ENCODE results near the gene FXYD3. TPM values are rescaled to one million over a fixed set of nuclear protein-coding genes. Genes with fewer than 3 reads are reported as not detected.

FXYD3 gene
- polyA plus RNA-seq, 1 of the 3 experiments (the other 2 are of a cell fraction) = not detected

DNA sequence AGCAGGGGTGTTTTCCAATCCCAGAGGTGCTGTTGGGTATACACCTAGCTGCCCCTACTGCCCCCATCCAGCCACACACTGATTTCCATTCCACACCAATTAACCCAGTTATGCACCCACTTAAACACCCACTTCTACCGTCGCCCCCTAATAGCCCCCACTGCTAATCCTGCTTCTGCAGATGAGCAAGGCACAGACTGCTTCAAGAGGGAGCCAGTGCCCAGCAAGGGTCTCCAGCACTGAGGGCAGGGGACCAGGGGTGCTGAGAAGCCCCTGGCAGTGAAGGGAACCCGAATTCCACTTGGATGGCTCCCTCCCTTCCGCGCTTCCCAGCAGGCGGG, 28.6 kb downstream of the FXYD3 start:
- ChIA-PET POLR2A (interaction anchor here (0.8 to 1.6 kb wide), 2 partner anchors 88 to 120 kb away, joined by 3 read pairs; no protein-coding TSS in a partner anchor), CTCF (interaction anchor here (0.7 to 5.1 kb wide), 6 partner anchors 8 to 126 kb away, joined by 3 to 59 read pairs (median 6); partner anchors contain the start of gene FXYD5)
- Histone ChIP-seq H3F3A (replicated peaks; ENCODE audit: insufficient read depth) (peaks cover 6% of the 10 kb centered on the region), H3K36me3 (replicated peaks in 1 of 2; ENCODE audit: control insufficient read depth in 1 of 2, insufficient read depth in 2 of 2, low read length in 1 of 2) (no peaks in the 10 kb centered on the region), H3K4me1 (ENCODE audit: control insufficient read depth in 1 of 2, insufficient read depth in 2 of 2, low read depth in 1 of 2, low read length in 1 of 2) (peaks cover 0 to 25% of the 10 kb centered on the region in 2 experiments; a peak in 2 of 4 replicates), H3K4me2 (no peak overlapping the region), H3K4me3 (ENCODE audit: low read depth in 2 of 2, low read length in 1 of 2) (no peak overlapping the region), H2AFZ (ENCODE audit: low read depth) (no peak overlapping the region), H3K9me3 (no peaks in the 10 kb centered on the region), H3K27me3 (ENCODE audit: insufficient read depth) (peaks cover 27% of the 10 kb centered on the region; the same call in 1 of the 2 replicates), H3K9me2 (no peaks in the 10 kb centered on the region), H3K79me2 (ENCODE audit: insufficient read depth) (no peaks in the 10 kb centered on the region), H3K27ac (ENCODE audit: low read depth in 2 of 2, low read length in 1 of 2) (no peak overlapping the region), H4K20me1 (ENCODE audit: insufficient read depth) (no peaks in the 10 kb centered on the region), H3K9ac (no peak overlapping the region)
- 9% methylated on average over 3 of the region's 6 CpGs for WGBS (ENCODE audit: low lambda C conversion rate)
- TF ChIP-seq ELF1 (IDR thresholded peaks at IDR 0.05) (no peak), FOXM1 (IDR thresholded peaks at IDR 0.05; ENCODE audit: low read depth) (no peak), TAF1 (IDR thresholded peaks at IDR 0.05; ENCODE audit: borderline replicate concordance, low read depth, low read length) (no peak), CHD2 (IDR thresholded peaks at IDR 0.05; ENCODE audit: low read length, partially characterized antibody) (no peak), JUND (IDR thresholded peaks at IDR 0.05) (no peak), RCOR1 (IDR thresholded peaks at IDR 0.05; ENCODE audit: low read length) (no peak), EP300 (IDR thresholded peaks at IDR 0.05; ENCODE audit: borderline replicate concordance in 1 of 2, low read depth in 1 of 2, low read length in 1 of 2) (no peak), TEAD4 (IDR thresholded peaks at IDR 0.05; ENCODE audit: borderline replicate concordance, insufficient read depth) (no peak)
- TF ChIP-seq, protein P1, sequence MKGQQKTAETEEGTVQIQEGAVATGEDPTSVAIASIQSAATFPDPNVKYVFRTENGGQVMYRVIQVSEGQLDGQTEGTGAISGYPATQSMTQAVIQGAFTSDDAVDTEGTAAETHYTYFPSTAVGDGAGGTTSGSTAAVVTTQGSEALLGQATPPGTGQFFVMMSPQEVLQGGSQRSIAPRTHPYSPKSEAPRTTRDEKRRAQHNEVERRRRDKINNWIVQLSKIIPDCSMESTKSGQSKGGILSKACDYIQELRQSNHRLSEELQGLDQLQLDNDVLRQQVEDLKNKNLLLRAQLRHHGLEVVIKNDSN (IDR thresholded peaks at IDR 0.05; ENCODE audit: borderline replicate concordance, low read depth) = no peak
- TF ChIP-seq, protein P2, sequence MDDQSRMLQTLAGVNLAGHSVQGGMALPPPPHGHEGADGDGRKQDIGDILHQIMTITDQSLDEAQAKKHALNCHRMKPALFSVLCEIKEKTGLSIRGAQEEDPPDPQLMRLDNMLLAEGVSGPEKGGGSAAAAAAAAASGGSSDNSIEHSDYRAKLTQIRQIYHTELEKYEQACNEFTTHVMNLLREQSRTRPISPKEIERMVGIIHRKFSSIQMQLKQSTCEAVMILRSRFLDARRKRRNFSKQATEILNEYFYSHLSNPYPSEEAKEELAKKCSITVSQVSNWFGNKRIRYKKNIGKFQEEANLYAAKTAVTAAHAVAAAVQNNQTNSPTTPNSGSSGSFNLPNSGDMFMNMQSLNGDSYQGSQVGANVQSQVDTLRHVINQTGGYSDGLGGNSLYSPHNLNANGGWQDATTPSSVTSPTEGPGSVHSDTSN (IDR thresholded peaks at IDR 0.05) = no peak
- TF ChIP-seq, protein P3, sequence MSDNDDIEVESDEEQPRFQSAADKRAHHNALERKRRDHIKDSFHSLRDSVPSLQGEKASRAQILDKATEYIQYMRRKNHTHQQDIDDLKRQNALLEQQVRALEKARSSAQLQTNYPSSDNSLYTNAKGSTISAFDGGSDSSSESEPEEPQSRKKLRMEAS (IDR thresholded peaks at IDR 0.05; ENCODE audit: low read depth) = no peak
- TF ChIP-seq, protein P4, sequence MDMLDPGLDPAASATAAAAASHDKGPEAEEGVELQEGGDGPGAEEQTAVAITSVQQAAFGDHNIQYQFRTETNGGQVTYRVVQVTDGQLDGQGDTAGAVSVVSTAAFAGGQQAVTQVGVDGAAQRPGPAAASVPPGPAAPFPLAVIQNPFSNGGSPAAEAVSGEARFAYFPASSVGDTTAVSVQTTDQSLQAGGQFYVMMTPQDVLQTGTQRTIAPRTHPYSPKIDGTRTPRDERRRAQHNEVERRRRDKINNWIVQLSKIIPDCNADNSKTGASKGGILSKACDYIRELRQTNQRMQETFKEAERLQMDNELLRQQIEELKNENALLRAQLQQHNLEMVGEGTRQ (IDR thresholded peaks at IDR 0.05; ENCODE audit: borderline replicate concordance, low read depth, low read length) = no peak
- TF ChIP-seq, protein P5, sequence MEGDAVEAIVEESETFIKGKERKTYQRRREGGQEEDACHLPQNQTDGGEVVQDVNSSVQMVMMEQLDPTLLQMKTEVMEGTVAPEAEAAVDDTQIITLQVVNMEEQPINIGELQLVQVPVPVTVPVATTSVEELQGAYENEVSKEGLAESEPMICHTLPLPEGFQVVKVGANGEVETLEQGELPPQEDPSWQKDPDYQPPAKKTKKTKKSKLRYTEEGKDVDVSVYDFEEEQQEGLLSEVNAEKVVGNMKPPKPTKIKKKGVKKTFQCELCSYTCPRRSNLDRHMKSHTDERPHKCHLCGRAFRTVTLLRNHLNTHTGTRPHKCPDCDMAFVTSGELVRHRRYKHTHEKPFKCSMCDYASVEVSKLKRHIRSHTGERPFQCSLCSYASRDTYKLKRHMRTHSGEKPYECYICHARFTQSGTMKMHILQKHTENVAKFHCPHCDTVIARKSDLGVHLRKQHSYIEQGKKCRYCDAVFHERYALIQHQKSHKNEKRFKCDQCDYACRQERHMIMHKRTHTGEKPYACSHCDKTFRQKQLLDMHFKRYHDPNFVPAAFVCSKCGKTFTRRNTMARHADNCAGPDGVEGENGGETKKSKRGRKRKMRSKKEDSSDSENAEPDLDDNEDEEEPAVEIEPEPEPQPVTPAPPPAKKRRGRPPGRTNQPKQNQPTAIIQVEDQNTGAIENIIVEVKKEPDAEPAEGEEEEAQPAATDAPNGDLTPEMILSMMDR (IDR thresholded peaks at IDR 0.05) = no peak
- TF ChIP-seq, protein P6, sequence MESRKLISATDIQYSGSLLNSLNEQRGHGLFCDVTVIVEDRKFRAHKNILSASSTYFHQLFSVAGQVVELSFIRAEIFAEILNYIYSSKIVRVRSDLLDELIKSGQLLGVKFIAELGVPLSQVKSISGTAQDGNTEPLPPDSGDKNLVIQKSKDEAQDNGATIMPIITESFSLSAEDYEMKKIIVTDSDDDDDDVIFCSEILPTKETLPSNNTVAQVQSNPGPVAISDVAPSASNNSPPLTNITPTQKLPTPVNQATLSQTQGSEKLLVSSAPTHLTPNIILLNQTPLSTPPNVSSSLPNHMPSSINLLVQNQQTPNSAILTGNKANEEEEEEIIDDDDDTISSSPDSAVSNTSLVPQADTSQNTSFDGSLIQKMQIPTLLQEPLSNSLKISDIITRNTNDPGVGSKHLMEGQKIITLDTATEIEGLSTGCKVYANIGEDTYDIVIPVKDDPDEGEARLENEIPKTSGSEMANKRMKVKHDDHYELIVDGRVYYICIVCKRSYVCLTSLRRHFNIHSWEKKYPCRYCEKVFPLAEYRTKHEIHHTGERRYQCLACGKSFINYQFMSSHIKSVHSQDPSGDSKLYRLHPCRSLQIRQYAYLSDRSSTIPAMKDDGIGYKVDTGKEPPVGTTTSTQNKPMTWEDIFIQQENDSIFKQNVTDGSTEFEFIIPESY (IDR thresholded peaks at IDR 0.05; ENCODE audit: borderline replicate concordance, low read depth) = no peak
- DNase-seq = no peak

Measured in SK-N-SH (cell line).